ENCODE data around the gene DCC.

DNA sequence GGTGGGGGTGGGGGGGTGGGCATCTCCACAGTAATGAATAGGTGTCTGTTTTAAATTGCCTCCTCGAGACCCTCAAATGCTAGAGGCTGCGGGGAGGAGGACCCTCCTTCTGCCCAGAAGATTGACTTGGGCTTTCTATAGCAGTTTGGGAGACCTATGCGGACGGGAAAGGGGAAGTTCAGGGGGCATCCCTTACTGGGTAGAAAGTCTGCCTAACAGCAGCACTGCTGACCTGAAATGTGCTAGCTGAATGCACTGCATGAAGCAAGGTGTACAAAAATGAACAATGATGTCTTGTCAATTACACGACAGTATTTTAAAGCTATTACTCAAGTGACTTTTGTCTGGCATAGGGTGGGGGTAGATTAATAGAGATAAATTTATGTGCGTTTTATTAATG lies 2.5 kb downstream of the DCC start:
- TF ChIP-seq, protein P1, sequence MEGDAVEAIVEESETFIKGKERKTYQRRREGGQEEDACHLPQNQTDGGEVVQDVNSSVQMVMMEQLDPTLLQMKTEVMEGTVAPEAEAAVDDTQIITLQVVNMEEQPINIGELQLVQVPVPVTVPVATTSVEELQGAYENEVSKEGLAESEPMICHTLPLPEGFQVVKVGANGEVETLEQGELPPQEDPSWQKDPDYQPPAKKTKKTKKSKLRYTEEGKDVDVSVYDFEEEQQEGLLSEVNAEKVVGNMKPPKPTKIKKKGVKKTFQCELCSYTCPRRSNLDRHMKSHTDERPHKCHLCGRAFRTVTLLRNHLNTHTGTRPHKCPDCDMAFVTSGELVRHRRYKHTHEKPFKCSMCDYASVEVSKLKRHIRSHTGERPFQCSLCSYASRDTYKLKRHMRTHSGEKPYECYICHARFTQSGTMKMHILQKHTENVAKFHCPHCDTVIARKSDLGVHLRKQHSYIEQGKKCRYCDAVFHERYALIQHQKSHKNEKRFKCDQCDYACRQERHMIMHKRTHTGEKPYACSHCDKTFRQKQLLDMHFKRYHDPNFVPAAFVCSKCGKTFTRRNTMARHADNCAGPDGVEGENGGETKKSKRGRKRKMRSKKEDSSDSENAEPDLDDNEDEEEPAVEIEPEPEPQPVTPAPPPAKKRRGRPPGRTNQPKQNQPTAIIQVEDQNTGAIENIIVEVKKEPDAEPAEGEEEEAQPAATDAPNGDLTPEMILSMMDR (IDR thresholded peaks at IDR 0.05): no peak
- TF ChIP-seq POLR2A (IDR thresholded peaks at IDR 0.05): no peak

Measured in testis (tissue), 2 donors.